HCT116 (cell line): ENCODE measurements around the gene BCKDHB. TPM values are rescaled to one million over a fixed set of nuclear protein-coding genes. Genes with fewer than 3 reads are reported as not detected.

ENCODE experiments used
- ATAC-seq: fragments of 200-7000 bp; cut with Tn5 transposase; 2 replicates; pipeline ENCODE4 v1.9.1; 2020; ENCODE audit warnings: mild to moderate bottlenecking, moderate library complexity
- BruUV-seq: library from RNA; stranded (reverse); fragments of 400-500 nt; replicated peaks from 2 replicates; lab custom pipeline; 2021; lab: Mats Ljungman, UMichigan
- CTCF ChIA-PET: fragments of 300-600 bp; sonication (Branson Sonifier 250); formaldehyde crosslinking; loops from one replicate; lab custom pipeline; 2021; ENCODE audit warnings: antibody characterized with exemption; lab: Charles Lee
- POLR2A ChIA-PET: fragments of 300-600, 350-600 bp; sonication (Branson Sonifier 250); formaldehyde crosslinking; loops from one replicate; lab custom pipeline; 2021; ENCODE audit warnings: antibody characterized with exemption; lab: Charles Lee
- RAD21 ChIA-PET, 2 experiments: fragments of 300-600 bp; sonication (Branson Sonifier 250); formaldehyde crosslinking; loops; one replicate each; lab custom pipeline; 2023; ENCODE audit warnings: low total read pairs in 2 of 2; ENCODE audit not compliant: uncharacterized antibody in 2 of 2, unreplicated experiment in 2 of 2, low non-redundant PET in 1 of 2; lab: Charles Lee
- DNase-seq: peaks from one replicate; pipeline ENCODE4 v3.0.0-alpha.2; 2010; ENCODE audit warnings: low read depth, low spot score
- H2AFZ ChIP-seq: fragments of 200-600 bp; shearing (Covaris generic), sonication (generic); 2 replicates; pipeline ENCODE4 v1.6.1; 2017; ENCODE audit warnings: low read depth, mixed run types, mixed read lengths, antibody characterized with exemption, low read length; ENCODE audit not compliant: poor library complexity, severe bottlenecking
- H3K27ac ChIP-seq: 2 replicates; pipeline ENCODE4 v1.5.1; 2012; ENCODE audit warnings: low read depth, low read length
- H3K27me3 ChIP-seq: fragments of 200-600 bp; sonication (generic); 2 replicates; pipeline ENCODE4 v1.6.1; 2016; ENCODE audit warnings: mixed run types, low read length, mixed read lengths; ENCODE audit not compliant: insufficient read depth
- H3K36me3 ChIP-seq, 2 experiments: fragments of 200-500 bp in 1 of 2; fragments of 200-600 bp in 1 of 2; sonication (Bioruptor generic) in 1 of 2; sonication (generic) in 1 of 2; 2 replicates each; pipeline versions ENCODE4 v1.5.1 to v1.6.1; 2014 to 2016; ENCODE audit warnings: low read length in 2 of 2, inconsistent platforms in 1 of 2, mixed read lengths in 1 of 2, mixed run types in 1 of 2; ENCODE audit not compliant: insufficient read depth in 2 of 2, control insufficient read depth in 1 of 2
- H3K4me1 ChIP-seq, 2 experiments: fragments of 200-600 bp in 1 of 2; sonication (generic) in 1 of 2; 2 replicates each; pipeline versions ENCODE4 v1.5.1 to v1.6.1; 2012 to 2017; ENCODE audit warnings: low read length in 2 of 2, inconsistent platforms in 1 of 2, mild to moderate bottlenecking in 1 of 2, mixed read lengths in 1 of 2, mixed run types in 1 of 2, moderate library complexity in 1 of 2; ENCODE audit not compliant: insufficient read depth in 2 of 2, control insufficient read depth in 1 of 2
- H3K4me2 ChIP-seq: fragments of 200-600 bp; sonication (generic); 2 replicates; pipeline ENCODE4 v1.6.1; 2017; ENCODE audit warnings: mixed run types, low read length, mixed read lengths
- H3K4me3 ChIP-seq, 2 experiments: fragments of 200-600 bp in 1 of 2; sonication (generic) in 1 of 2; replicated peaks in 1 of 2; 2 replicates each; pipeline ENCODE4 v1.5.1; 2011 to 2016; ENCODE audit warnings: low read length in 2 of 2, control low read depth in 1 of 2, low read depth in 1 of 2, mild to moderate bottlenecking in 1 of 2, mixed read lengths in 1 of 2, mixed run types in 1 of 2
- H3K79me2 ChIP-seq: fragments of 200-600 bp; sonication (generic); 2 replicates; pipeline ENCODE4 v1.6.1; 2017; ENCODE audit warnings: mild to moderate bottlenecking, mixed run types, low read length, moderate library complexity, mixed read lengths; ENCODE audit not compliant: insufficient read depth
- H3K9ac ChIP-seq: fragments of 200-600 bp; sonication (generic); 2 replicates; pipeline ENCODE4 v1.6.1; 2016; ENCODE audit warnings: low read length, mixed read lengths
- H3K9me2 ChIP-seq: fragments of 200-600 bp; sonication (generic), shearing (Covaris generic); 2 replicates; pipeline ENCODE4 v1.6.1; 2017; ENCODE audit warnings: mixed run types, mild to moderate bottlenecking, moderate library complexity; ENCODE audit not compliant: insufficient read depth
- H3K9me3 ChIP-seq, 2 experiments: fragments of 200-500 bp in 1 of 2; fragments of 200-600 bp in 1 of 2; sonication (Bioruptor generic) in 1 of 2; sonication (generic) in 1 of 2; 2 replicates each; pipeline ENCODE4 v1.6.1; 2014 to 2017; ENCODE audit warnings: low read length in 2 of 2, mixed read lengths in 2 of 2, inconsistent platforms in 1 of 2, low read depth in 1 of 2, mild to moderate bottlenecking in 1 of 2, mixed run types in 1 of 2, moderate library complexity in 1 of 2; ENCODE audit not compliant: control insufficient read depth in 1 of 2, insufficient read depth in 1 of 2
- H4K20me1 ChIP-seq: fragments of 200-600 bp; sonication (generic), shearing (Covaris generic); 2 replicates; pipeline ENCODE4 v1.6.1; 2017; ENCODE audit warnings: mixed run types, mild to moderate bottlenecking, moderate library complexity; ENCODE audit not compliant: insufficient read depth
- CBX3 ChIP-seq: IDR thresholded peaks from 2 replicates; pipeline ENCODE4 v1.6.1; 2012; ENCODE audit warnings: low read depth
- CEBPB ChIP-seq: IDR thresholded peaks from 2 replicates; pipeline ENCODE4 v1.6.1; 2012; ENCODE audit warnings: low read depth
- ELF1 ChIP-seq: IDR thresholded peaks from 2 replicates; pipeline ENCODE4 v1.6.1; 2012; ENCODE audit warnings: low read depth, borderline replicate concordance
- EZH2phosphoT487 ChIP-seq: fragments of 200-600 bp; IDR thresholded peaks from 2 replicates; pipeline ENCODE4 v1.6.1; 2018; ENCODE audit warnings: antibody characterized with exemption, borderline replicate concordance
- FOSL1 ChIP-seq: IDR thresholded peaks from 2 replicates; pipeline ENCODE4 v1.6.1; 2012; ENCODE audit warnings: low read depth
- POLR2A ChIP-seq: IDR thresholded peaks from 2 replicates; pipeline ENCODE4 v1.7.0; 2011; ENCODE audit warnings: borderline replicate concordance; ENCODE audit not compliant: insufficient read depth, insufficient read length; ENCODE audit errors: extremely low read depth
- POLR2AphosphoS5 ChIP-seq: IDR thresholded peaks from 2 replicates; pipeline ENCODE4 v1.6.1; 2011; ENCODE audit warnings: mild to moderate bottlenecking, low read depth, low read length, moderate library complexity
- SIN3A ChIP-seq: IDR thresholded peaks from 2 replicates; pipeline ENCODE4 v1.6.1; 2012; ENCODE audit warnings: low read depth
- SRF ChIP-seq: IDR thresholded peaks from 2 replicates; pipeline ENCODE4 v1.6.1; 2012; ENCODE audit warnings: low read depth
- TCF7L2 ChIP-seq: IDR thresholded peaks from 2 replicates; pipeline ENCODE4 v1.7.0; 2011; ENCODE audit warnings: borderline replicate concordance, inconsistent platforms; ENCODE audit not compliant: insufficient read depth, insufficient read length; ENCODE audit errors: extremely low read depth
- YY1 ChIP-seq: IDR thresholded peaks from 2 replicates; pipeline ENCODE4 v1.6.1; 2011; ENCODE audit warnings: low read length, low read depth, moderate library complexity, mild to moderate bottlenecking; ENCODE audit not compliant: insufficient replicate concordance; ENCODE audit errors: extremely low read depth
- ZBTB33 ChIP-seq: IDR thresholded peaks from 2 replicates; pipeline ENCODE4 v1.6.1; 2011; ENCODE audit warnings: mild to moderate bottlenecking, low read length, moderate library complexity; ENCODE audit not compliant: insufficient replicate concordance; ENCODE audit errors: extremely low read depth
- ZFX ChIP-seq: fragments of 450-650 bp; IDR thresholded peaks from 2 replicates; pipeline ENCODE4 v1.6.1; 2017
- intact Hi-C: fragments of 100-400 bp; cut with micrococcal nuclease; formaldehyde crosslinking; loops from 2 replicates; pipeline ENCODE4 v1.10.0; 2022
- total RNA-seq: library from RNA; stranded (reverse); gene quantifications from one replicate; pipeline ENCODE4 v1.2.1, GENCODE V29; 2021; ENCODE audit not compliant: unreplicated experiment
- TF ChIP-seq, protein P1 (sequence below): IDR thresholded peaks from 2 replicates; pipeline ENCODE4 v1.6.1; 2012; ENCODE audit warnings: low read depth

BCKDHB gene
- total RNA-seq, 1 experiment from 2014 or later, result 11.2 TPM

- TF ChIP-seq SIN3A (no peak), YY1 (no peak), POLR2A (no peak), ZFX (no peak), ELF1 (no peak), CBX3 (no peak)
- TF ChIP-seq, protein P1, sequence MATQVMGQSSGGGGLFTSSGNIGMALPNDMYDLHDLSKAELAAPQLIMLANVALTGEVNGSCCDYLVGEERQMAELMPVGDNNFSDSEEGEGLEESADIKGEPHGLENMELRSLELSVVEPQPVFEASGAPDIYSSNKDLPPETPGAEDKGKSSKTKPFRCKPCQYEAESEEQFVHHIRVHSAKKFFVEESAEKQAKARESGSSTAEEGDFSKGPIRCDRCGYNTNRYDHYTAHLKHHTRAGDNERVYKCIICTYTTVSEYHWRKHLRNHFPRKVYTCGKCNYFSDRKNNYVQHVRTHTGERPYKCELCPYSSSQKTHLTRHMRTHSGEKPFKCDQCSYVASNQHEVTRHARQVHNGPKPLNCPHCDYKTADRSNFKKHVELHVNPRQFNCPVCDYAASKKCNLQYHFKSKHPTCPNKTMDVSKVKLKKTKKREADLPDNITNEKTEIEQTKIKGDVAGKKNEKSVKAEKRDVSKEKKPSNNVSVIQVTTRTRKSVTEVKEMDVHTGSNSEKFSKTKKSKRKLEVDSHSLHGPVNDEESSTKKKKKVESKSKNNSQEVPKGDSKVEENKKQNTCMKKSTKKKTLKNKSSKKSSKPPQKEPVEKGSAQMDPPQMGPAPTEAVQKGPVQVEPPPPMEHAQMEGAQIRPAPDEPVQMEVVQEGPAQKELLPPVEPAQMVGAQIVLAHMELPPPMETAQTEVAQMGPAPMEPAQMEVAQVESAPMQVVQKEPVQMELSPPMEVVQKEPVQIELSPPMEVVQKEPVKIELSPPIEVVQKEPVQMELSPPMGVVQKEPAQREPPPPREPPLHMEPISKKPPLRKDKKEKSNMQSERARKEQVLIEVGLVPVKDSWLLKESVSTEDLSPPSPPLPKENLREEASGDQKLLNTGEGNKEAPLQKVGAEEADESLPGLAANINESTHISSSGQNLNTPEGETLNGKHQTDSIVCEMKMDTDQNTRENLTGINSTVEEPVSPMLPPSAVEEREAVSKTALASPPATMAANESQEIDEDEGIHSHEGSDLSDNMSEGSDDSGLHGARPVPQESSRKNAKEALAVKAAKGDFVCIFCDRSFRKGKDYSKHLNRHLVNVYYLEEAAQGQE, result no peak
Observed at GRCh38 chr6:80364149-80364548, 257.7 kb downstream of the BCKDHB start (continued).

- H3K4me2 ChIP-seq, result no peak overlapping the region
- ATAC-seq (no peak), DNase-seq (no peak)
- H3K9me3 ChIP-seq, result no peaks in the 10 kb centered on the region
- intact Hi-C loops, result no loop called here
- H3K27me3 ChIP-seq, result no peaks in the 10 kb centered on the region
- BruUV-seq, result no TSS peak
- no peaks in the 10 kb centered on the region for H3K4me1 ChIP-seq
- no peak overlapping the region for H3K27ac ChIP-seq
- H3K36me3 ChIP-seq, result no peaks in the 10 kb centered on the region
- no peak overlapping the region for H2AFZ ChIP-seq
- ChIA-PET RAD21 (no interaction called here), POLR2A (no interaction called here), CTCF (no interaction called here)
- H3K4me3 ChIP-seq, result no peak overlapping the region
- TF ChIP-seq ZBTB33 (no peak), CBX3 (no peak), YY1 (no peak), POLR2AphosphoS5 (no peak), TCF7L2 (no peak), ELF1 (no peak), CEBPB (no peak), FOSL1 (no peak), SRF (no peak), EZH2phosphoT487 (no peak)
- TF ChIP-seq, protein P1, result no peak
- H3K9ac ChIP-seq, result no peak overlapping the region
- H3K79me2 ChIP-seq, result no peaks in the 10 kb centered on the region
- H3K9me2 ChIP-seq, result no peaks in the 10 kb centered on the region
- H4K20me1 ChIP-seq, result no peaks in the 10 kb centered on the region
Observed at GRCh38 chr6:80366051-80366450, 259.6 kb downstream of the BCKDHB start.
